GM12875 (cell line): ENCODE results near the gene CAB39L.

ENCODE experiments used
- H3K4me3 ChIP-seq: one replicate; pipeline ENCODE4 v1.5.1; 2011; ENCODE audit warnings: low read depth, low read length, control low read depth
- CTCF ChIP-seq: IDR thresholded peaks from 2 replicates; pipeline ENCODE4 v1.5.1; 2011; ENCODE audit warnings: low read depth, mild to moderate bottlenecking, control low read depth, inconsistent platforms, low read length, moderate library complexity, borderline replicate concordance; ENCODE audit not compliant: insufficient read depth

The CAB39L gene

DNA sequence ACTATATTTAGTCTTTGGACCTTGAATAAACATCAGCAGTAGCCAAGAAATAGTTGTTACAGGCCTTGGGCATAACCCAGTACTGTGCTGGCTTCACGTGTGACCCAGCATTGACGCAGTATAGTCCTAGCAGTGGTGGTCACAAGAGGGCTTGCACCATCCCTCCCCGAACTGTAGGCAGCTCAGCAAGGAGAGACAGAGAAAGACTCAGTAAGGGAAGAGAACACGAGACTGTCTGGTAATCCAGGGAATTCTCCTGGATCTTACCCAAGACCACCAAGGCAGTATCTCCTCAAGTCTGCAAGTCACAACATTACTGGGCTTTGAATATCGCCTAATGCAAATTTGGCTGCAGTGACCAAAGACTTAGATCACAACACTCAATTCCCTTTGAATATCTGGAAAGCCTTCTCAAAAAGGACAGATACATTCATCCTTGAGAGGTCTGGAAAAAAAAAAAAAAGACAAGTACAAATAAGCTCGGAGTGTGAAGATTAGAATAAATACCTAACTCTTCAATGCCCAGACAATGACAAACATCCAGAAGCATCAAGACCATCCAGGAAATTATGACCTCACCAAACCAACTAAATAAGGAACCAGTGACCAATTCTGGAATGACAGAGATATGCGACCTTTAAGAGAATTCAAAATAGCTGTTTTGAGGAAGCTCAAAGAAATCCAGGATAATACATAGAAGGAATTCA lies 39.7 kb downstream of the CAB39L start:
- no peak overlapping the region for H3K4me3 ChIP-seq
- no peak for TF ChIP-seq CTCF

DNA sequence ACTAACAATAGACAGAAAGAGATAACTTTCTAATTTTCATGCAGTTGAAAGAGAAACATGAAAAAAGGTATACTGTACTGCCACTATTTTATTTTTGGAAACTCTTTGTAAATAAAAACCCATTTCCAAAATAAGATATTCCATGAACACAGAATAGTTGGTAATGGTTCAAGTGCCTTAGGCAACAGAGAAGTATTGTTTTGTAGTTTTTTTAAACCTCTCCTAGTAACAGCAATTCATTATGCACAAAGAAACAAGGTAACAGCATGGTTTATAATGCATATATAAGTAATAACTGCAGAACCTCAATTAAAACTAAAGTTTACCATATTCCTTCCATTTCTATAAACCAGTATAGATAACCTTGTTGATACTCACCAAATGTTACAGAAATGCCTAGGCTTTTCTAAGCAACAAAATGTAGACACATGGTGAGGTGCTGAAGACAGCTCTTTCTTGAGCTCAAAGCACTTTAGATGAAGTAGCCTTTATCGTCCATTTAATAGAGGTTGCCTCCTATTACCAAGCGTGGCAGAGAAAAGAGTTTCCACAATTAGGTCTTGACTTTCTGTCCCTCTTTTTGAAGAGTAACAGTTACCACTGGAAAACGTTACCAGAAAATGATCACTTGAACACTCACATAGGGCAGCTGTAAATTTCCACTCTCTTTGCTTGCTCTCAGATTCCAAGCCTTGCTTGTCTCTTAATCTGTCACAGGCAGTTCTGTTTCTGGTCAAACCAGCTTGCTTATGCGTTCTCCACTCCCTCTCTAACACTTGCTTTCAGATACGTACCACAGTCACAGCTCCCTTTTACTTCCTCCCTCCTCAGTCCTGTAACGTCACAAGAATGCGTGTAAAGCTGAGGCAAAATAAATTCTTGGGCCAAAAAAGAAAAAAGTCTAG lies 42.9 kb downstream of the CAB39L start:
- TF ChIP-seq CTCF = no peak
- no peak overlapping the region for H3K4me3 ChIP-seq

DNA sequence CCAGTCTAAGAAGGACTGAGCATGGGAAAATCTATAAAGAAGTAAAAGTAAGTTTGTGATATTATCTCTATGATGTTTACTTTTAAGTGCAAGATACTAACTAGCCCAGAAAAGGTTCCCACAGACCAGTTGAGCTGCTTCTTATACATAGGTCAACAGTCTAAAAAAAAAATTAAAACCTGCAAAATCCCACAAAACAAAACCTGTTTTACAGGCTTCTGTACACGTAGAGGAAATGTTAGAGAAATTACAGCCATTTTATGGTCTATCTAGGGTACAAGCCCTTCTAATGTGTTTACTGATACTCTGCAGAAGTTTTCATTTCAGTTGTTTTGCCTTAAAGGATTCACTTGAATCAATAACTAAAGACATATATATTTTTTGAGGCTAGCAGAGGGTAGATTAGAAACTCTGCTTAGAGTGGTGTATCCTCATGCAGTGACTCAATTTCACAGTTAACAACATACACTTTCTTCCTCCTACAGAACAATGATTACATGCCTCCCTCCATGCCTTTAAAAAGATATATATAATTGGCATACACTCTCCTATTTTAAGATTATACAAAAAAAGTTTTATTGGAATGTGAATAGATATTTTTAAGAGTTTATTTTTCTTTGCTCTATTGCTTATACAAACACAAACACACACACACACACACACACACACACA lies 43.9 kb downstream of the CAB39L start:
- no peak overlapping the region for H3K4me3 ChIP-seq
- TF ChIP-seq CTCF = no peak

GRCh38 chr13:49395878-49396380 lies 47.9 kb downstream of the CAB39L start:
- H3K4me3 ChIP-seq = no peak overlapping the region
- no peak for TF ChIP-seq CTCF

DNA sequence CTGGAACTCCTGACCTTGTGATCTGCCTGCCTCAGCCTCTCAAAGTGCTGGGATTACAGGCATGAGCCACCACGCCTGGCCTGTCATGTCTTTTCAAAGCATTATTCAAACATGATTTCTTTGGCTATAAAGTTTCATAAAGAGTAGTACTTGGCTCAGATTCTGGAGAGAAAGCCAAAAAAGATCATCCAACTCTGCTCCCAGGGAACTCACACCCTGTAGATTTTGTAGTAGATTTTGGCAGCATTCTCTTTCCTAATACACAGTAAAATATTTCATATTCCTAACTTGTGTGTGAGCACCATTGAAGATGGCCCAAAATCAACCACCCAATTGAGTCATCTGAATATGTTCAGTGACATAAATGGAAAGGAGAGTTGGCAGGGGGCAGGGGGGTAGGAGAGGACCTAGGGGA lies 48.4 kb downstream of the CAB39L start:
- TF ChIP-seq CTCF = no peak
- H3K4me3 ChIP-seq = no peak overlapping the region

DNA sequence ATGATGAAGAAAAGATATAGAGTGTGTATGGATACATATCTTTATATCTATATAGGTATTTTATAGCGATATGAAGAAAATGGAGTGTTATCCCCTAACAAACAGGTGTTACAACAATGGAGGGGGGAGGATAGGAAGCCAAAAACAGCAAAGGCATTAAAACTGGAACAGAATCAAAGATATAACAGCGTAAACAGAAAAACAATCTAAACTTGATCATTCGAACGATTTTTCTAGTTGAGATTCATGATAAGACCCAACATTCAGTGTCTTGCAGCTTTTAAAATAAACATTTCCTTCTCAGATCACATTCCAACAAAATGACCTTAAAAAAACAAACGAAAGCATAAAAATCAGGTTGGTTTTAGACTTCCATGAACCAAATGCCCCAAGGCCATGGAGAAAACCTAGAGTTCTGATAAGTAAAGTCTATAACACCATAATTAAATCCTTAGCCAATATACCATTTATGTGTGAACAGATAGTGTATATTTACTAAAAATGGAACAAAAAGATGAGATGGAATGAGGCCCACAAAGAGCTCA lies 55.7 kb downstream of the CAB39L start:
- H3K4me3 ChIP-seq = no peak overlapping the region
- TF ChIP-seq CTCF = no peak
